ENCODE results near the gene AMDHD2.
"Not testable (repeated sequence)": the region's sequence is repeated elsewhere in the genome, so short reads cannot be mapped to it uniquely, and the experiment has no call there.

AMDHD2 gene

DNA sequence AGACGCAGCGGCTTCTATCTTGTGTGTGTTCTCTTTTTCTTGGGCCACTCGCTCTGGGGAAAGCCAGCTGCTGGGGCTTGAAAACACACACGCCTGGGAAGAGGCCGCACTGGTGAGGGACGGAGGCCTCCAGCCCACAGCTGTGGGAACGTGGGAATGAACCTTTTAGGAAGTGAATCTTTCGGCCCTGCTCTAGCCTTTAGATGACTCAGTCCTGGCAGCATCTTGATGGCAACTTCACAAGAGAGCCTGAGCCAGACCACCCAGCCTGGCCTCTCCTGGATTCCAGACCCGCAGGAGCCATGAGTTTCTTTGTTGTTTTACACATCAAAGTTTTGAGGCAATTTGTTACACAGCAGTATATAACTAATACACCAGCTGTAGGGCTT, 15.4 kb downstream of the AMDHD2 start:
- Histone ChIP-seq H3K4me3 (ENCODE audit: insufficient read depth, low read depth, low read length, poor library complexity, severe bottlenecking) (no peak overlapping the region), H3K36me3 (ENCODE audit: control insufficient read depth, insufficient read depth, low read length) (no peaks in the 10 kb centered on the region), H3K4me1 (ENCODE audit: control insufficient read depth, insufficient read depth, low read length, poor library complexity, severe bottlenecking) (peaks cover 21% of the 10 kb centered on the region), H3K9me3 (ENCODE audit: control insufficient read depth, low read length) (no peaks in the 10 kb centered on the region), H3K27ac (ENCODE audit: insufficient read depth, low read length, poor library complexity, severe bottlenecking) (no peak overlapping the region), H3K27me3 (replicated peaks; ENCODE audit: control insufficient read depth, insufficient read depth, low read length, poor library complexity, severe bottlenecking) (no peaks in the 10 kb centered on the region)
- no peak for DNase-seq

DNA sequence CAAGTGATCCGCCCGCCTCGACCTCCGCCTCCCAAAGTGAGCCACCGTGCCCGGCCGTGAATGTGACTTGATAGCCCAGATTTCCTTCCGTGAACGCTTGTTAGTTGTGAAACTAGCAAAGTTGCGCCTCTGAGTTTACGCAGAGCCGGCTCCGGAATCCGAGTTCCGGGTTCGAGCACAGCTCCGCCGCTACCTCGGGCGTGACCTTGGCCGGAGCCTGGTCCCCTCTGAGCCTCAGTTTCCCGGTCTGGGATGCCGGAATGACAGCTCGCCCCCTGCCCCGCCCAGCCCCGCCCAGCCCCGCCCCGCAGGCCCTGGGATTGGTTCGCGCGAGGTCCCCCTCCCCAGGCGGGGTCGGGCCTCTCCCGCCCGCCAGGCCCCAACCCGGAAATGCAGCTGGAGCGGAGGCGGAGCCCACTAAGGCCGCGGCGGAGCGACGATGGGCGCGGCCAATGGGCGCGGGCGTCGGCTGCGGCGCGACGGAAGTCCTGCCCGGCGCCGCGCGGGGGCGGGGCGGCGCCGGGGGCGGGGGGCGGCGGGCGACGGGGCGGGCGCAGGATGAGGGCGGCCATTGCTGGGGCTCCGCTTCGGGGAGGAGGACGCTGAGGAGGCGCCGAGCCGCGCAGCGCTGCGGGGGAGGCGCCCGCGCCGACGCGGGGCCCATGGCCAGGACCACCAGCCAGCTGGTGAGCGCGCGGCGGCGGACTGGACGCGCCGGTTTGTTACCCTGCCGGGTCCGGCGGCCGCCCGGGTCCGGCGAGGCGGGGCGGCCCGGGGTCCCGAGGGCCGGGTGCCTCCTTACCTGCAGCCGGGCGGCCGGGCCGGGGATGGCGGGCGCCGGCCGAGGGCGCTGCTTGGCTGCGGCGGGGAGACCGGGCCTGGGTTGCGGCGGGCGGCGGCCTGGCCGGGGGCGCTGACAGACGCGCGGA, 17.5 kb downstream of the AMDHD2 start, which contains the start of gene PDPK1:
Gene PDPK1 (plus strand): TSS at position 571 of the 929 bp plus-strand sequence. CDS start 92 bp downstream, at position 663.
- no peaks in the 10 kb centered on the region for H3K27me3 ChIP-seq (replicated peaks; ENCODE audit: control insufficient read depth, insufficient read depth, low read length, poor library complexity, severe bottlenecking)
- H3K9me3 ChIP-seq (ENCODE audit: control insufficient read depth, low read length), result no peaks in the 10 kb centered on the region
- peak within 1 kb of the TSS; percentile 62 for H3K4me3 ChIP-seq (ENCODE audit: insufficient read depth, low read depth, low read length, poor library complexity, severe bottlenecking)
- H3K36me3 ChIP-seq (ENCODE audit: control insufficient read depth, insufficient read depth, low read length), result no peaks in the 10 kb centered on the region
- H3K4me1 ChIP-seq (ENCODE audit: control insufficient read depth, insufficient read depth, low read length, poor library complexity, severe bottlenecking), result peaks cover 13% of the 10 kb centered on the region
- peak within 1 kb of the TSS; percentile 65 for H3K27ac ChIP-seq (ENCODE audit: insufficient read depth, low read length, poor library complexity, severe bottlenecking)
- peak; percentile 91 to 94 (median 92) for DNase-seq

DNA sequence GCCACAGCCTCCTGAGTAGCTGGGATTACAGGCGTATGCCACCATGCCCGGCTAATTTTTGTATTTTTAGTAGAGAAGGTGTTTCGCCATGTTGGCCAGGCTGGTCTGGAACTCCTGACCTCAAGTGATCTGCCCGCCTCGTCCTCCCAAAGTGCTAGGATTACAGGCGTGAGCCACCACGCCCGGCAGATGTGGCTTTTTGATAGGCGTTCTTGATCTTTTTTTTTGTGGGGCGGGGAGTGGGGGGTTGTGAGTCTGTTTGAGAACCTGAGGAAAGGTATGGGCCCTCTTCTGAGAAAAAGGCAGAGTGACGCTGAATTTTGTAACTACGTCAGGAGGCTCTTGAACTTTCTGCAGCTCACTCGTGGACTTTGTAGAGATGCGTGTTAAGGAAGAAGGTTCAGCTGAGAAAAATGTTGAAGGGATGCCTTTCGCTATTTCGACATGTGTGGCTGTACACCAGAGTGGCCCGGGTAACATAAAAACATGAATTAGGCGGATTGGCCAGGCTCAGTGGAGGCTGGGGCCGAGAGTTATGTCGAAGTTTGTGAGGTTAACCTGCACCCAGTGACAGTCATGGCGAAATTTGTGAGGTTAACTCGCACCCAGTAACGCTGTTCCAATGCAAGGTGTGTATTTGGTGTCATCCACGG, 19.1 kb downstream of the AMDHD2 start:
- not testable (repeated sequence) for H3K27ac ChIP-seq (ENCODE audit: insufficient read depth, low read length, poor library complexity, severe bottlenecking); H3K27me3 ChIP-seq (replicated peaks; ENCODE audit: control insufficient read depth, insufficient read depth, low read length, poor library complexity, severe bottlenecking); DNase-seq; H3K9me3 ChIP-seq (ENCODE audit: control insufficient read depth, low read length); H3K36me3 ChIP-seq (ENCODE audit: control insufficient read depth, insufficient read depth, low read length); H3K4me3 ChIP-seq (ENCODE audit: insufficient read depth, low read depth, low read length, poor library complexity, severe bottlenecking)
- peaks cover 13% of the 10 kb centered on the region for H3K4me1 ChIP-seq (ENCODE audit: control insufficient read depth, insufficient read depth, low read length, poor library complexity, severe bottlenecking)

DNA sequence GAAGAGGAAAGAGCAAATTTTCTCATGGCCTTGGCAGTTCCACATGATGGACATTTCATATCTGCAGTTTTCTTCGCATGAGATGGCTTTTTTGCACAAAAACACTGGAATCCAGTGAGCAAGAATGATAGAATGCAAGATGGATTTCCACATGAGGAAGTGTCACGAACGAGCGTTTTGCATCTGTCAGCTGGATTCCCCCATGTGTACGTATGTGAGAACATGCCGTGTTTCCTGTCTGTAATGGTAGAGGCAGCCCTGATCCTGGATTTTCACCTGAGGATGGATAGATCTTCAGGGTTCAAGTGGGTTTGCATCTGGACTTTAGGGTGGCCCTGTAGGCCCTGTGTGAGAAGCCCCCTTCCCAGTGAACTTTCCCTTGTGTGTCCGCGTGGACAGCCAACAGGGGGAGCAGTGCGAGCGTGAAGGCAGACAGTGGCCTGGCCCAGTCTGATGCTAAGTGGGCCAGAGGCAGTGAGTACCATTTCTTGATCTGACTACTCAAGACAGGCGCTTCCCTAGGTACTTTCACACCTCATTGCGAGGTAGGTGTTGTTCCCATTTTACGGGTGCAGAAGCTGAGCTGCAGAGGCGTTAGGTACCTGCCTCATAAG, 19.8 kb downstream of the AMDHD2 start:
- not testable (repeated sequence) for H3K9me3 ChIP-seq (ENCODE audit: control insufficient read depth, low read length); H3K36me3 ChIP-seq (ENCODE audit: control insufficient read depth, insufficient read depth, low read length); DNase-seq; H3K4me3 ChIP-seq (ENCODE audit: insufficient read depth, low read depth, low read length, poor library complexity, severe bottlenecking); H3K27me3 ChIP-seq (replicated peaks; ENCODE audit: control insufficient read depth, insufficient read depth, low read length, poor library complexity, severe bottlenecking); H3K27ac ChIP-seq (ENCODE audit: insufficient read depth, low read length, poor library complexity, severe bottlenecking)
- peaks cover 13% of the 10 kb centered on the region for H3K4me1 ChIP-seq (ENCODE audit: control insufficient read depth, insufficient read depth, low read length, poor library complexity, severe bottlenecking)

DNA sequence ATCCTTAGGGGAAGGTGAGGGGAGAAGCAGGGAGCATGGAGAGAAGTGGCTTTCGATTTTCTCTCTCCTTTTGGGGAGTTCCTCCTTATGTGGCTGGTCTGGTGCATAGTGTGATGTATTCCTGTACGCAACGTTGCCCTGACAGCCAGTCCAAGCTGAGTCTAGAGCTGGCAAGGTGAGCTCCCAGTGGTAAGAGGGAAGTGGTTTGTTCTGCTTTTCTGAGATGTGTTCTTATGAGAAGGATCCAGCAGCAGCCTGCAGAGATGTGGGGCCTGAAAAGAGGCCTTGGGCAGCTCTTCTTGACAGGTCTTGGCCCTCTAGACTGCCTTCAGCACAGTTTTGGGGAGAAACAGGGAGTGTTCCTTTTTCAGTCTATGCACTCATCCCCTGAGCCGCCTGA, 20.7 kb downstream of the AMDHD2 start:
- not testable (repeated sequence) for H3K4me3 ChIP-seq (ENCODE audit: insufficient read depth, low read depth, low read length, poor library complexity, severe bottlenecking); H3K27ac ChIP-seq (ENCODE audit: insufficient read depth, low read length, poor library complexity, severe bottlenecking); DNase-seq; H3K36me3 ChIP-seq (ENCODE audit: control insufficient read depth, insufficient read depth, low read length); H3K9me3 ChIP-seq (ENCODE audit: control insufficient read depth, low read length); H3K27me3 ChIP-seq (replicated peaks; ENCODE audit: control insufficient read depth, insufficient read depth, low read length, poor library complexity, severe bottlenecking)
- H3K4me1 ChIP-seq (ENCODE audit: control insufficient read depth, insufficient read depth, low read length, poor library complexity, severe bottlenecking), result peaks cover 13% of the 10 kb centered on the region

DNA sequence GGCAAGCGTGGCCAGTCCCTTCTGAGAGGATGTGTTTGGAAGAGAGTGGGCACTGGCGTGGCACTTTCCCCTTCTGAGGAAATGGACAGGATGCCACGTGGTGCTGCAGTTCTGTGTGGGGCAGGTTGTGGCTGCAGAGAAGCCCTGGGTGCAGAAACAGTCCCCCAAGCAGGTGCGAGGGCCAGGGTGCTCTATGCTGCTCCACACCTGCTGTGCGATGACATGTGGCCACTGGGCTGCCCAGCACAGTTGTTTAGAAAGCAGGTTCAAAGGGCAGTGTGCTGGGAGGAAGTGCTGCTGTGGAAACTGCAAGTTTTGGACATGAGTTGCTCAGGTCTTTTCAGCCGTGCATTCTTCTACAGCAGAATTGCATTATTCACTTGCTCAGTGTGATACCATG, 21.2 kb downstream of the AMDHD2 start:
- H3K27ac ChIP-seq (ENCODE audit: insufficient read depth, low read length, poor library complexity, severe bottlenecking); H3K27me3 ChIP-seq (replicated peaks; ENCODE audit: control insufficient read depth, insufficient read depth, low read length, poor library complexity, severe bottlenecking); DNase-seq; H3K36me3 ChIP-seq (ENCODE audit: control insufficient read depth, insufficient read depth, low read length); H3K9me3 ChIP-seq (ENCODE audit: control insufficient read depth, low read length); H3K4me3 ChIP-seq (ENCODE audit: insufficient read depth, low read depth, low read length, poor library complexity, severe bottlenecking): not testable (repeated sequence)
- H3K4me1 ChIP-seq (ENCODE audit: control insufficient read depth, insufficient read depth, low read length, poor library complexity, severe bottlenecking), result peaks cover 13% of the 10 kb centered on the region

DNA sequence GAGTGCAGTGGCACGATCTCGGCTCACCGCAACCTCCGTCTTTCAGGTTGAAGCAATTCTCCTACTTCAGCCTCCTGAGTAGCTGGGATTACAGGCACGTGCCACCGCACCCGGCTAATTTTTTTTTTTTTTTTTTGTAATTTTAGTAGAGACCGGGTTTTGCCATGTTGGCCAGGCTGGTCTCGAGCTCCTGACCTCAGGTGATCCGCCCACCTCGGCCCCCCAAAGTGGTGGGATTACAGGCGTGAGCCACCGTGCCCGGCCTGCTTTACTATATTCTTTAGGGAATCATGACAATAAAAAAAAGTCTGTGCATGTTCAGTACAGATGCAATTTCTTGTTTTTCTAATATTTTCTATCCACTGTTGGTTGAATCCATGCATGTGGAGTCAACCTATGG, 23.6 kb downstream of the AMDHD2 start:
- not testable (repeated sequence) for H3K36me3 ChIP-seq (ENCODE audit: control insufficient read depth, insufficient read depth, low read length); H3K27me3 ChIP-seq (replicated peaks; ENCODE audit: control insufficient read depth, insufficient read depth, low read length, poor library complexity, severe bottlenecking); H3K9me3 ChIP-seq (ENCODE audit: control insufficient read depth, low read length); DNase-seq; H3K27ac ChIP-seq (ENCODE audit: insufficient read depth, low read length, poor library complexity, severe bottlenecking); H3K4me1 ChIP-seq (ENCODE audit: control insufficient read depth, insufficient read depth, low read length, poor library complexity, severe bottlenecking); H3K4me3 ChIP-seq (ENCODE audit: insufficient read depth, low read depth, low read length, poor library complexity, severe bottlenecking)

DNA sequence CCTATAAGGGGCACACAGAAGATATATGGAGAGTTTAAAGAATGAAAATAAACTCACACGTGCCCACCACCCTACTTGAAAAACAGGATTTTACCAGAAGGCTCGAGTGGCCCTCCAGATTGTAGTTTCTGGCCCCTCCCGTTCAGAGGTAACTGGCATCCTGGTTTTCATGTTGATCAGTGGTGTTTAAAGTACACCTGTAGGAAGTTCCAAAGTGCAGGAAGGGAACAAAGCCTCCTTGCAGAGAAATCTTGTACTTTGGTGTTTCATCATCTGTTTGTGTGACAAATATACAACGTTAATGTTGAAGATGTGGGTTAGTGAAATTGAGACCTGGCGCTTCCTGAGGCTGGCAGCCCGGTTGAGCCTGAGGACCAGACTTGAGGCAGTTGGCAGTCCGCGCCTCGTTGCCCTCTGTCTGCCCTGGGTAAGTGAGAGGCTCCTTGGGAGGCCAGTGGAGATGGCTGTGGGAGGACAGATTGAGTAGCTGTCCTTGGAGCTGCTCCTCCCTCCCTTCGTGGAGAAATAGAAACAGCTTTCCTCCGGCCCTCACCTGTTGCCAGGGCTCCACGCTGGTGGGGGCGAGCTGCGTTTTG, 30.2 kb downstream of the AMDHD2 start:
- not testable (repeated sequence) for H3K4me3 ChIP-seq (ENCODE audit: insufficient read depth, low read depth, low read length, poor library complexity, severe bottlenecking); H3K27me3 ChIP-seq (replicated peaks; ENCODE audit: control insufficient read depth, insufficient read depth, low read length, poor library complexity, severe bottlenecking); H3K9me3 ChIP-seq (ENCODE audit: control insufficient read depth, low read length); DNase-seq; H3K36me3 ChIP-seq (ENCODE audit: control insufficient read depth, insufficient read depth, low read length); H3K4me1 ChIP-seq (ENCODE audit: control insufficient read depth, insufficient read depth, low read length, poor library complexity, severe bottlenecking); H3K27ac ChIP-seq (ENCODE audit: insufficient read depth, low read length, poor library complexity, severe bottlenecking)

DNA sequence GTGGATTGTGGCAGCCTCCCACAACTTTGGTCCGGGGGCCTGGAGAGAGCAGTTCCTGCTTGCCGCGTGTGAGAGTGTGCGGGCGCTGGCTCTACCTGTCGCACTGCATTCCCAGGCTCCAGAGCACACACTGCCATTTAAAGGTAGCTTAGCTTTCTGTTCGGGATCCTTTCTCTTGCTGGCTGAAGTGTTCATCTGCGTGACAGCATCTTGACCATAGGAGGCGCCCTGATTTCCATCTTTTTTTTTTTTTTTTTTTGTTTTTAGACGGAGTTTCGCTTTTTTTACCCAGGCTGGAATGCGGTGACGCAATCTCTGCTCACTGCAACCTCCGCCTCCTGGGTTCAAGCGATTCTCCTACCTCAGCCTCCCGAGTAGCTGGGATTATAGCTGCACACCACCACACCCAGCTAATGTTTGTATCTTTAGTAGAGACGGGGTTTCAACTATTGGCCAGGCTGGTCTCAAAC, 31.3 kb downstream of the AMDHD2 start:
- H3K27me3 ChIP-seq (replicated peaks; ENCODE audit: control insufficient read depth, insufficient read depth, low read length, poor library complexity, severe bottlenecking); H3K4me3 ChIP-seq (ENCODE audit: insufficient read depth, low read depth, low read length, poor library complexity, severe bottlenecking); DNase-seq; H3K9me3 ChIP-seq (ENCODE audit: control insufficient read depth, low read length); H3K36me3 ChIP-seq (ENCODE audit: control insufficient read depth, insufficient read depth, low read length); H3K27ac ChIP-seq (ENCODE audit: insufficient read depth, low read length, poor library complexity, severe bottlenecking); H3K4me1 ChIP-seq (ENCODE audit: control insufficient read depth, insufficient read depth, low read length, poor library complexity, severe bottlenecking): not testable (repeated sequence)
